ENCODE measurements around the gene UXS1. TPM values are rescaled to one million over a fixed set of nuclear protein-coding genes. Genes with fewer than 3 reads are reported as not detected.

The UXS1 gene
- total RNA-seq, 2 donors from 2014 or later: 43.0 to 44.6 TPM

DNA sequence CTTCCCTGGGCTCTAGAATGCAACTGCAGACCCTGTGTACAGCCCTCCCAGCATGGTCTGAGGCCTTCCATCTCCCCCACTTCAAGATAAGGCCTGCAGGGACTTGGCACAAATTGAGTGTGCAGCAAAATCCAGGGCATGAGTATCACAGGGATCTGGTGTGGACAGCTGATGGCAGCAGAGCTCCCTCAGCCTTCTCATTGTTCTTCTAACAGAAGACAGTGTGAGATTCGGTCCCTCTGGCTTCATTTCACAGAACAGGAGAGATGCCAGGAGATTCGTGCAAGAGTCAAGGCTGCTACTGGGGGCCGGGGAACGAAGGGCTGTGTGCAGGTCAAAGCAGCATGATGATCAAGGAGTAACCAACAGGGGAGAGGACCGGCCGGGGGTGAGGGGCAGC is 85.8 kb downstream of the UXS1 start:
- H3K9ac ChIP-seq (ENCODE audit: extremely low read depth, low read length, poor library complexity, severe bottlenecking): no peak overlapping the region
- Mint-ChIP-seq H3K27me3 (ENCODE audit: insufficient read depth) (no peaks in the 10 kb centered on the region), H3K9me3 (no peaks in the 10 kb centered on the region), H3K27ac (no peak overlapping the region), H3K4me1 (no peaks in the 10 kb centered on the region), H3K4me3 (no peak overlapping the region), H3K36me3 (ENCODE audit: low read depth) (peaks cover 30% of the 10 kb centered on the region)
- 76 to 91% methylated on average over 6 of the region's 6 CpGs for WGBS, 2 experiments (ENCODE audit: insufficient coverage in 1 of 2, insufficient read length in 1 of 2)
- no peaks in the 10 kb centered on the region for H3K9me3 ChIP-seq (ENCODE audit: control insufficient read depth, low read length)
- no peaks in the 10 kb centered on the region for H3K4me1 ChIP-seq (ENCODE audit: control insufficient read depth, insufficient read depth, low read length)
- DNase-seq: no peak
- no peaks in the 10 kb centered on the region for H3K27me3 ChIP-seq (ENCODE audit: control insufficient read depth, insufficient read depth, low read length, poor library complexity, severe bottlenecking)
- TF ChIP-seq, protein P1, sequence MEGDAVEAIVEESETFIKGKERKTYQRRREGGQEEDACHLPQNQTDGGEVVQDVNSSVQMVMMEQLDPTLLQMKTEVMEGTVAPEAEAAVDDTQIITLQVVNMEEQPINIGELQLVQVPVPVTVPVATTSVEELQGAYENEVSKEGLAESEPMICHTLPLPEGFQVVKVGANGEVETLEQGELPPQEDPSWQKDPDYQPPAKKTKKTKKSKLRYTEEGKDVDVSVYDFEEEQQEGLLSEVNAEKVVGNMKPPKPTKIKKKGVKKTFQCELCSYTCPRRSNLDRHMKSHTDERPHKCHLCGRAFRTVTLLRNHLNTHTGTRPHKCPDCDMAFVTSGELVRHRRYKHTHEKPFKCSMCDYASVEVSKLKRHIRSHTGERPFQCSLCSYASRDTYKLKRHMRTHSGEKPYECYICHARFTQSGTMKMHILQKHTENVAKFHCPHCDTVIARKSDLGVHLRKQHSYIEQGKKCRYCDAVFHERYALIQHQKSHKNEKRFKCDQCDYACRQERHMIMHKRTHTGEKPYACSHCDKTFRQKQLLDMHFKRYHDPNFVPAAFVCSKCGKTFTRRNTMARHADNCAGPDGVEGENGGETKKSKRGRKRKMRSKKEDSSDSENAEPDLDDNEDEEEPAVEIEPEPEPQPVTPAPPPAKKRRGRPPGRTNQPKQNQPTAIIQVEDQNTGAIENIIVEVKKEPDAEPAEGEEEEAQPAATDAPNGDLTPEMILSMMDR (conservative IDR thresholded peaks at IDR 0.05): peak; percentile 48
- peaks cover 37% of the 10 kb centered on the region for H3K36me3 ChIP-seq (ENCODE audit: control insufficient read depth, insufficient read depth, low read length)
- H3K27ac ChIP-seq (ENCODE audit: low read depth, low read length): no peak overlapping the region
- no peak overlapping the region for H3K4me3 ChIP-seq (ENCODE audit: low read length)

DNA sequence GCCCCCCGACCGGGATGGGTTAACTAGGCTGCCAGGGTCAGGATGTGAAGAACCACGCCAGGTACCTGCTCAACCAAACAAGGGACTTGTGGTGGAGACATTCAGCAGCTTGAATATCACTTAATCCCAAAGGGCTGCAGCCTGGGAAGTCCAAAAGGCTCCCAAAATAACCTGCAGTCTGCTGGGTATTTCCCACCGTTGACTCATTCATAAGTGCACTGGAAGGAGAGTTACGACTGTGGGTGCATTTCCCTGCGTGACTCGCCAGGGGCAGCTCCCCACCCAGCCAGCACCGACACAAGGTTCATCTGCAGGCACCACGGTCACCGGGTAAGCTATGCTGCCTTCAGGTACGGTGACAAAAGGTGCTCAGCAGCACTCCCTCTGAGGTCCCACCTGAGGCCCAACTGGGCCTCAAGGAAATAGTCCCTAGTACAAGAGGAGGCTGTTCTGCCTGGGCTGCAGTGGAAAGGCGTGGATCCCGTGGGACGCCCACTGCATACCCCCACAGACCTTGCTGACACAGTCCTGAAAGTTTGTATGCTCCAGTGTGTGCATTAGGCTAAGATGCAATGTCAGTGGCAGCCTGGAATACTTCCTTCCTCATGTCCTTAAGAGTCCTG is 86.5 kb downstream of the UXS1 start:
- Mint-ChIP-seq H3K27ac (no peak overlapping the region), H3K4me1 (no peaks in the 10 kb centered on the region), H3K27me3 (ENCODE audit: insufficient read depth) (no peaks in the 10 kb centered on the region), H3K36me3 (ENCODE audit: low read depth) (peaks cover 29% of the 10 kb centered on the region), H3K4me3 (no peak overlapping the region), H3K9me3 (no peaks in the 10 kb centered on the region)
- no peak for DNase-seq
- no peak overlapping the region for H3K27ac ChIP-seq (ENCODE audit: low read depth, low read length)
- H3K4me1 ChIP-seq (ENCODE audit: control insufficient read depth, insufficient read depth, low read length): no peaks in the 10 kb centered on the region
- H3K36me3 ChIP-seq (ENCODE audit: control insufficient read depth, insufficient read depth, low read length): peaks cover 35% of the 10 kb centered on the region
- no peak overlapping the region for H3K4me3 ChIP-seq (ENCODE audit: low read length)
- no peaks in the 10 kb centered on the region for H3K9me3 ChIP-seq (ENCODE audit: control insufficient read depth, low read length)
- TF ChIP-seq, protein P1 (conservative IDR thresholded peaks at IDR 0.05): no peak
- 92 to 94% methylated on average over 7 to 14 of the region's 14 CpGs for WGBS, 2 experiments (ENCODE audit: insufficient coverage in 1 of 2, insufficient read length in 1 of 2)
- H3K27me3 ChIP-seq (ENCODE audit: control insufficient read depth, insufficient read depth, low read length, poor library complexity, severe bottlenecking): no peaks in the 10 kb centered on the region
- no peak overlapping the region for H3K9ac ChIP-seq (ENCODE audit: extremely low read depth, low read length, poor library complexity, severe bottlenecking)

DNA sequence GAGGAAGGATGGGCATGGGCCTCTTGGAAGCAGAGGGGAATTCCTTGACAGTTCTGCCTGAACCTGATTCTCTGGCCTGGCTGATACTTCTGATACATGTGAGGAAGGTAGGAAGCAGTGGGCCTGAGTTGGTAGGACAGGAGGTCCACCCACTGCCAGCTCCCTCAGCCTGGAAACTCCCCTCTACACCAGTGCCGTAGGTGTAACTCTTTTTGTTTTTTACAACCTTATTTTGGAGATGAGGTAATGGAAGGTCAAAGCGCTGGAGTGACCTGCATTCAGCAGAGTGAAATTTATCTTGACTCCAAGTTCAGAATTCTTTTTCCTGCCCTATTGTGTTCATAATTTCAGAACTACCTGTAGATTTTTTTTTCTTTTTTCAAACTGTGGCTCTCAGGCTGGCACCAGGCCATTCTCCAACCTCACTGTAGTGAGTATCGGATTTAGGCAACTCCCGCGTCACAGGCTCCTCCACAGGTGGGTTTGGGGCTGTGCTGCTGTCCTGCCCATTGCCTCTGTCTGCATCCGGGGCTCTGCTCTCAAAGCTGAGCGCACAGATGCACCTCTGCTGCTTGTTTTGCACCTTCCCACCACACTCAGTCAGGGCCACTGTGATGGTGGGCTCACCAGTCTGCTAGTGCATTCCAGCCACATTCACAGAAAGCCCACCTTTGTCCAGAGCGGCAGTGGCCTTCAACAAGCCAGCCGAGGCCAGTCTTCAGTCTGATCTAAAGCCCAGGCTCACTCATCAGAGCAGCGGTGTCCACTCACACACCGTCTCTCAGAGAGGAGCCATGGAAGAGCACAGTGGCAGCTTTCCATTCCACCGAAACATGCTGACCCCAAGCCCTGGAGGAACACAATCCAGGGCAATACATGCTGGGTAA is 87.2 kb downstream of the UXS1 start:
- Histone ChIP-seq H3K9me3 (ENCODE audit: control insufficient read depth, low read length) (no peaks in the 10 kb centered on the region), H3K4me1 (ENCODE audit: control insufficient read depth, insufficient read depth, low read length) (no peaks in the 10 kb centered on the region), H3K4me3 (ENCODE audit: low read length) (no peak overlapping the region), H3K9ac (ENCODE audit: extremely low read depth, low read length, poor library complexity, severe bottlenecking) (no peak overlapping the region), H3K27ac (ENCODE audit: low read depth, low read length) (no peak overlapping the region), H3K36me3 (ENCODE audit: control insufficient read depth, insufficient read depth, low read length) (peaks cover 28% of the 10 kb centered on the region), H3K27me3 (ENCODE audit: control insufficient read depth, insufficient read depth, low read length, poor library complexity, severe bottlenecking) (no peaks in the 10 kb centered on the region)
- no peaks in the 10 kb centered on the region for H3K9me3 Mint-ChIP-seq
- WGBS, 2 experiments (ENCODE audit: insufficient coverage in 1 of 2, insufficient read length in 1 of 2): 94 to 99% methylated on average over 12 of the region's 12 CpGs
- H3K4me1 Mint-ChIP-seq: no peaks in the 10 kb centered on the region
- TF ChIP-seq, protein P1 (conservative IDR thresholded peaks at IDR 0.05): no peak
- H3K27me3 Mint-ChIP-seq (ENCODE audit: insufficient read depth): no peaks in the 10 kb centered on the region
- H3K4me3 Mint-ChIP-seq: no peak overlapping the region
- DNase-seq: no peak
- no peak overlapping the region for H3K27ac Mint-ChIP-seq
- H3K36me3 Mint-ChIP-seq (ENCODE audit: low read depth): peaks cover 27% of the 10 kb centered on the region

Measured in endodermal cell (in vitro differentiated cells).